ENCODE measurements around the gene TBC1D9.

Gene TBC1D9

DNA sequence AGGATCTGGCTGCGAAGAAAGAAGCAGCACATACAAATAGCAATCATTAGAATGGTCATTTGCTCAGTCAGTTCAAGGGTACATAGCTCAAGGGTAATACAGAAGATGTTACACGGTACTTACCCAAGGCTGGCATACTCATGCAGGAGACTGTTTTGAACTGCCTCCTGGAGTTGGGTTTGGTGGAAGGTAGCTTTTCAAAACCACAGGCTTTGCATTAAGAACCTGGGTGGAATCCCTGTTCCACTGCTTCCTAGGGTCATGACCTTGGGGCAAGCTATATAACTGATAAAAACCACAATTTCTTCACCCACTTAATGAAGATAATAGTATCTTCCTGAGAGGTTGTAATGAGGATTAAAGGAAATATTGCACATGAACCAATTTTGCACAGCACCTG is 36.5 kb downstream of the TBC1D9 start:
- no peak for DNase-seq

DNA sequence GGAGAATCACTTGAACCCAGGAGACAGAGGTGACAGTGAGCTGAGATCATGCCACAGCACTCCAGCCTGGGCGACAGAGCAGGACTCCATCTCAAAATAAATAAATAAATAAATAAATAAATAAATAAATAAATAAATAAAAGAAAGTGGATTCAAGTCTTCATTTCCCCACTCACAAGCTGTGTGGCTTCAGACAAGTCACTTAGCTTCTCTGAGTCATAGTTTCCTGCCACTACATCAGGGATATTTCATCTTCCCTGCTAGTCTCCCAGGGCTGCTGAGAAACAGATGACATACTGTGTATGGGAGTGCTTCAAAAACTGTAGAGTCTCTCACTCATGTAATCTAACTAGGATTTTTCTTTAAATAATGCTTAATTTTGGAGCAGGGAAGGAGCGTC is 37.2 kb downstream of the TBC1D9 start:
- no peak for DNase-seq

GRCh38 chr4:140718241-140718952 is 37.8 kb downstream of the TBC1D9 start:
- no peak for DNase-seq

DNA sequence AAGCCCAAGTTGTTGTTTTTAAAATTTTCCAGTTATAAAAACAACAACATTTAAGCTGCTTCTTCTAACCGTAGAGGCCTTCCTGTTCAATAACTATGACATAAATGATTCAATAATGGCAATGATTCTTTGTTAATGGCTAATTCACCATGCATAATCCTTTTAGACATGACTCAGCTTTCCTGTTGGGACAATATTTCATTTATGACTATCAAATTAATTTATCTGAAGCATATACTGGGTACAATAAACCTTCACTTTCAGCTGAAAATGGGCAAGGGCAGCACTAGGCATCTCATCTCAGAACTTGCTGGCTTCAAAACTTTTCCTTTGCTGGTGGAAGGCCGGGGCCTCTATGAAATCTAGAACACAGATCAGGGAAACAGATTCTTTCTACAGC is 38.9 kb downstream of the TBC1D9 start:
- DNase-seq, result no peak

GRCh38 chr4:140715119-140715518 is 41.1 kb downstream of the TBC1D9 start:
- DNase-seq, result no peak

DNA sequence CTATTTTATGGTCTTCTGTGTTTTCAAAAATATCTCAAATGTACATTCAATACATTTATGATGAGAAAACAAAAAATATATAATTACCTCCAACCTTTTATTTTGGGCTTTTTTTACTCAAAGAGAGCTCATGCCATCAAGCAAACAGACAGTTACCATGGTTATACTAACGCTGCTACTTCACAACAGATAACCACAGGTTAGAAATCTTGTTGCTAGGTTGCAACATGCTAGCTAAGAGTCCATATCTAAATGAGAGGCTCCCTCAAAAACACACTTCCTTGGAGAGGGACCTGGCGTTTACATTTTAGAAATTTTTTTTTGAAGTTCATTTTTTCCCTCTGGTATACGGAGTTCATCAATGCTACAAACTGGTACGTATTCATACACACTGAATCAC is 44.3 kb downstream of the TBC1D9 start:
- no peak for DNase-seq

- no peak for DNase-seq
These were observed 45.1 kb downstream of the TBC1D9 start for GRCh38 chr4:140710908-140711622.

DNA sequence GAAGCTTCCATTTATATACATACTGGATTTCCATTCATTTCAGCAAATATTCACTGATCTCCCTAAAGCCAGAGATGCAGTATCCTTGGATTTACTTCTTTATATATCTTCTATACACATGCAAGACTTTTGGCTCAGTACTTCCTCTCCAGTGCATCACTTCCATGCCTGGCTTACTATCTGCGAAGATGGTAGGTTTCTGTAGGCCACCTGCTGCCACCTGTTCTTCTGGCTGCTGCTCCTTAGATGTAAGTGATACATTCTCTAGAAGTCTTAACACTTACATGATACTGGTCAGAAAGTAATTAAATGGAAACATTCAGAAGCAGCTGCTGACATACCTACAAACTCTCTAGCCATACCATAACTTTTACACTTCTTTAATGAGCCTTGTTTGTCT is 48.9 kb downstream of the TBC1D9 start:
- no peak for DNase-seq

DNA sequence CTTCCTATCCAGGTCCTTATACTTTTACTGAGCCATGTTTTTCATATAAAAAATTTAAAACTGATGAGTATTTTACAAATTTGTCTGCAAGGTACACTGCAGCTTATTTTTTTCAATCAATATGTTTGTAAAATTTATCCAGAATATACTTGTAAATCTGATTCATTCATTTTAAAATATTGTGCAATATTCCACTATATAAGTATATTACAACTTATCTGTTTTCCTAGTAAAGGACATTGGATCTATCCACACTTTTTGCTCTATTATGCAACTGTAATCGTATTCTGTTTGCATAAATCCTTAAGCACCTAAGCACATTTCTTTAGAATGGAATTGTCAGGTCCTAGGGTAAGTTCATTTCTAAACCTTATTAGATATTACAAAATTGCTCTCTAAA is 49.5 kb downstream of the TBC1D9 start:
- DNase-seq, result no peak

GRCh38 chr4:140706276-140706625 is 49.9 kb downstream of the TBC1D9 start:
- no peak for DNase-seq

- DNase-seq, result no peak
These were observed 50.4 kb downstream of the TBC1D9 start for GRCh38 chr4:140705625-140706275.

- DNase-seq, result no peak
These were observed 51.2 kb downstream of the TBC1D9 start for GRCh38 chr4:140704964-140705363.

- DNase-seq, result no peak
These were observed 51.7 kb downstream of the TBC1D9 start for GRCh38 chr4:140704392-140704960.

GRCh38 chr4:140703463-140703862 is 52.7 kb downstream of the TBC1D9 start:
- DNase-seq, result no peak

GRCh38 chr4:140702096-140702757 is 54.0 kb downstream of the TBC1D9 start:
- no peak for DNase-seq

DNA sequence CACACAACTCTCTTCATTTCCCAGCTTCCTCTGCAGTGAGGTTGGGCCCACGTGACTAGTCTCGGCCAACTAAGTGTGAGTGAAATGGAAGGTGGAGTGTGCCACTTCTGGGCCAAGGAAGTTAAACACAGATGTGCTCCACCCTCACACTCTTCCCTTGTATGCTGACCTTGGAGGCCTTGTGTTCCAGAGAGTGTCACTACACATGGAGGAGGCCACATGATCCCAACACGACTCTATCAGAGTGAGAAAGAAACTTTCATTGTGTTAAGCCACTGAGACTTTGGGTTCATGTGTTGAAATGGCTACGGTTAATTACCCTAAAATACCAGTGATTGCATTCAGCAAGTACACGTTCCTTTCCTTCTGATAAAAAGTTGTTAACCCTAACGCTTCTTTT is 55.1 kb downstream of the TBC1D9 start:
- no peak for DNase-seq

DNA sequence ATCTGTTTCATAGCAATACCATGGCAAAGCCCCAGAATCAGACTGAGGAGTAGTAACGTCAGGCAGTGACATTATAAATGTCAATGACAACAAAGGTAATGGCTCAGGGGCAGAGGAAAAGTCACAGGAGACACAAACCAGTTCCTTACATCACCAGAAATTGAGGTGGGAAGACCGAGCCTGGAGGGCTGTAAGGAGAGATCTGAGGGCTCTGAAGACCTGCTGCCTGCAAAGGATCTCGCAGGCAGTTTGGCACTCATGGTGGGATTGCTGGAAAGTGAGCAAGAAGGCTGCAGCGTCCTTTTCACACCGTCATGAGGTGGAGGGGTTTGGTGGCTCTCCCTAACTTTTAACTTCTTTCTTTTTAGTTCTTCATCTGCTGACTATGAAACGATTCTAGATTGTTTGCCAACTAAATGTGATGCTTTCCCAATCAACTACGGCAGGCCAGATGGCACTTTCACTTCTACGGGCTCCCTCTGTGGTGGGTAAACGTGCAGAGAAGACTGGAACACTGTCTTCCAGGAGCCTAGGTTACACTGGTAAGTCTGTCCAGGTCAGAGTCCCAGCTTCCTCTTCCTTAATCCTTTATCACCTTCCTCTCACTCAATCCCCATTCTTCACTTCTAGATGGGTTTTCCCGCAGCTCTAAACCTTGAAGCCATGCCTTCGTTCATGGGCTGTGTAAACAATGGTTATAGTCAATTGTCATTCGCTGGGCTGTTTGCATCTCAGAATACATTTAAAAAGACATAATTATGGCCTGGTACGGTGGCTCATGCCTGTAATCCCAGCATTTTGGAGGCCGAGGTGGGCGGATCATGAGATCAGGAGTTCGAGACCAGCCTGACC is 58.2 kb downstream of the TBC1D9 start:
- no peak for DNase-seq

DNA sequence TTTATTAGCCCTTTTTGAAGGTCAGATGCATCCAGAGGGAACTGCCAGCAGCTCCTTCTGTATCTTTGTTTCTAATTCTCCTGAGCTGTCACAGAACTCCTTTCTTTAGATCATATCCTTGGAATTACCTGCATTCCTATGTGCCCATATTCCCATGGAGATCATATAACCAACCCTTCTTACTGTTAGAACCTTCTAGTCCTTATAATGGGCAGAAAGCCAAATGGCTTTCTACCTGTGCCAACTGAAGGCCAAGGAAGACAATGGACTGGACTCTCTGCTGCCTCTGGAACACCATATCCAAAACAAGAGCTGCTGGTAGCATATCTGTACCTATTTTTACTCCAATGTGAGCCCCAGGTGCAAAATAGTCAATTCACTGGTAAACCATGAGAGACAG is 60.7 kb downstream of the TBC1D9 start:
- no peak for DNase-seq

DNA sequence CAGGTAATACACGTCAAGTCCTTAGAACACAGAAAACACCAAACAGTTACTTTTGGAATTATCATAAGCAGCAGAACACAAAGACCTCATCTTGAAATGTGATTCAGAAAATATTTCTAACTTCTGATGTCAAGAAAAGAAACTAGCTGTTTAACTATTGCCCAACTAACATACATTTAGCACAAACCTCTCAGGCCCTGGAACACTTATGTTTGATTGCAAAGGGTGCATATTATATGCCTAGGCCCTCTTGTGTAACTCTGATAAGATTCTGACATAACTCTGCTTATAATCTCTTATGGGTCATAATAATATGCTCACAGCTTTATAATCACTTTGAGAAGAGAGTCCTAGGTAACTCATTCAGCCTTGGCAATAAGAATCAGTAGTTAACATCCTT is 62.6 kb downstream of the TBC1D9 start:
- DNase-seq, result no peak

DNA sequence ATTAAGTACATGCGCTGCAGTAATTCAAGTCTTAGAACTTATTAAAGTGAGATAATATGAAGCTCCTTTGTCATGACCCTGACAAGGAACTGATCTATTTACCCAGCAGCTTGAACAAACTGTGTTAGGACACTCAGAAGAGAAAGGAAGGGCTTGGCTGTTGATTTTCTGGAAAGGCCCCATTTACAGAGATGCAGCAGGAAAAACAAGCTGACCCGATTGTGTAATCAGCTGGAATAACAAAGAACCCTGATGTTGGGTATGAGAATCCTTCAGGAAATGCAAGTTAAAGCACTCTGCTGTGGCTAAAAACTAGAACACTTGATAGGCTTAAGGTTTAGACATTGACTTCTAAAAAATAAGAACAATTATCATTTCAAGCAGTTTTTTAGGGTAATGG is 64.8 kb downstream of the TBC1D9 start:
- peak; percentile 8 for DNase-seq

DNA sequence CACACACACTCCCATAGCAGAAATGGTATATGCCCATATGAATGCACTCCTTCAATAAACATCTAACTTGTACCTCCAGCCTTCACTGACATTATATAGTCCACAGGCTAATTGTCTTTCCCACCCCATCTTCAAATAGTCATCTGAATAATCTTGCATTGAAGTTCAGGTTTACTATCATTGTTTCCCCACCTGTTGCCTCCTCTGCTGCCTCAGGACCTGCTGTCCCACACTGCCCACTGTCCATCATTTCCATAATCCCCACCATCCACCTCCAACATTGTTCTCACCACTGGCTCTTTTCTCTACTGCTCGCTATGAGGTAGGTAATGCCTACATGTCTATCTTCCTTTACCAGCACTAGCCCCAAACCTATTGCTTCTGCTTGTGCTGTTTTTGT is 66.1 kb downstream of the TBC1D9 start:
- DNase-seq, result no peak

- no peak for DNase-seq
These were observed 66.6 kb downstream of the TBC1D9 start for GRCh38 chr4:140689623-140690022.

Data from NCI-H345 (cell line).